Mesendoderm (in vitro differentiated cells): Measurements from ENCODE around the gene TCEA3.

ENCODE experiments used
- DNase-seq: peaks from one replicate; pipeline ENCODE4 v3.0.0; 2013
- H2AK5ac ChIP-seq: 2 replicates; pipeline ENCODE4 v1.6.1; 2013; ENCODE audit warnings: low read length, inconsistent platforms
- H2BK120ac ChIP-seq: 2 replicates; pipeline ENCODE4 v1.6.1; 2013; ENCODE audit warnings: low read depth, mild to moderate bottlenecking, low read length, moderate library complexity, mixed read lengths
- H2BK15ac ChIP-seq: replicated peaks from 2 replicates; pipeline ENCODE4 v1.6.1; 2013; ENCODE audit warnings: low read depth, mild to moderate bottlenecking, moderate library complexity
- H2BK5ac ChIP-seq: 2 replicates; pipeline ENCODE4 v1.6.1; 2013; ENCODE audit warnings: low read length, inconsistent platforms
- H3K18ac ChIP-seq: 2 replicates; pipeline ENCODE4 v1.6.1; 2013; ENCODE audit warnings: mild to moderate bottlenecking, low read length, mixed read lengths
- H3K23ac ChIP-seq: one replicate; pipeline ENCODE4 v1.6.1; 2013; ENCODE audit warnings: low read length
- H3K27ac ChIP-seq: 2 replicates; pipeline ENCODE4 v1.5.1; 2013; ENCODE audit warnings: low read depth, mild to moderate bottlenecking, inconsistent platforms, low read length, moderate library complexity
- H3K27me3 ChIP-seq: 2 replicates; pipeline ENCODE4 v1.6.1; 2013; ENCODE audit warnings: low read length, control low read depth, mild to moderate bottlenecking, inconsistent platforms; ENCODE audit not compliant: insufficient read depth, poor library complexity
- H3K36me3 ChIP-seq: 2 replicates; pipeline ENCODE4 v1.6.1; 2013; ENCODE audit warnings: low read length, inconsistent platforms; ENCODE audit not compliant: control insufficient read depth, insufficient read depth
- H3K4ac ChIP-seq: one replicate; pipeline ENCODE4 v1.6.1; 2013; ENCODE audit warnings: low read depth, mild to moderate bottlenecking, low read length, moderate library complexity
- H3K4me1 ChIP-seq: 2 replicates; pipeline ENCODE4 v1.6.1; 2013; ENCODE audit warnings: low read depth, low read length, inconsistent platforms; ENCODE audit not compliant: control insufficient read depth
- H3K4me2 ChIP-seq: 2 replicates; pipeline ENCODE4 v1.6.1; 2013; ENCODE audit warnings: low read length
- H3K4me3 ChIP-seq: 2 replicates; pipeline ENCODE4 v1.5.1; 2013; ENCODE audit warnings: mild to moderate bottlenecking, low read length
- H3K56ac ChIP-seq: one replicate; pipeline ENCODE4 v1.6.1; 2013; ENCODE audit warnings: low read length
- H3K79me1 ChIP-seq: 2 replicates; pipeline ENCODE4 v1.6.1; 2013; ENCODE audit warnings: low read length, inconsistent platforms
- H3K79me2 ChIP-seq: 2 replicates; pipeline ENCODE4 v1.6.1; 2013; ENCODE audit warnings: mild to moderate bottlenecking, low read length; ENCODE audit not compliant: control insufficient read depth, insufficient read depth
- H3K9ac ChIP-seq: 2 replicates; pipeline ENCODE4 v1.6.1; 2013; ENCODE audit warnings: low read length, inconsistent platforms
- H4K5ac ChIP-seq: one replicate; pipeline ENCODE4 v1.6.1; 2013; ENCODE audit warnings: low read length
- H4K8ac ChIP-seq: one replicate; pipeline ENCODE4 v1.6.1; 2013; ENCODE audit warnings: low read depth, mild to moderate bottlenecking, control low read depth, low read length, moderate library complexity
- WGBS: extraction: QIAGEN DNeasy Blood & Tissue Kit; methylation state at CpG from one replicate; pipeline ENCODE4 v1.1.7; 2013; ENCODE audit warnings: low lambda C conversion rate, missing lambda C conversion rate; ENCODE audit not compliant: insufficient coverage; ENCODE audit errors: extremely low coverage; 5-methylcytosine and 5-hydroxymethylcytosine counted together

TCEA3 gene

DNA sequence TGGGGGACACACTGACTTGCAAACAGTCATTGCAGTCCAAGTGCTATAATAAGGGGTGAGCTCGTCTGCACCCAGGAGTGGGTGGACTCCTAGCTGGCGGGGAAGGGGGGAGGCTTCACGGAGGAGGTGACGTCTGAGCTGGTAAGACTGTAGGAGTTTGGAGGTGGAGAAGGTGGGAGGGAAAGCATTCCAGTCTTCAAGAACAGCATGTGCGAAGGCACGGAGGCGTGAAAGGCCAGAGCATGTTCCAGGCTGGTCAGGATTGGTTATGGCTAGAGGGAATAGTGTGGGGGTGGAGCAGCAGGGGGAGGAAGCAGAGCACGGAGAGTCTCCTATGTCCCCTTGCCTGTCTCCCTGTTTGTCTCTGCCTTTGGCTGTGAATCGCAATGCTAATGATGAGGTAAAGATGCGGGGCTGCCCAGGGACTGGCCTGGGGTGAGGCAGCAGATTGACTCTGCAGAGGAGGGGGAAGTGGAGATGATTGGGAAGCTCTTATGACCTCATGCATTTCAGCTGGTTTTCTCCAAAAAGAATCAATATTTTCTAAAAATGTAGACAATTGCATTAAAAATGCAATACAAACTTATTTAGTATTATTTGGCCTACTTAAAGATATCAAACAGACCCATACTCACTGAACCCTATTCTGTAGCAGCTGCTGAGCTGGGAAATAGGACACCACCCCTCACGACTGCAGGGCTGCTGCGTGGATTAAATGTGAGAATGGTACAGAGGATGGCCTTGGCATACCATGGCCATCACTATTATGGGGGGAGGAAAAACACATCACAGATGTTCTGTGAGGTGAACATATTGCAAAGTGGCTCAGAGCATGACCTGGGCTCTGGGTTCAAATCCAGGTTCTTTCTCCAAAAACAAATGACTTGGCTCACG lies 52.3 kb downstream of the TCEA3 start:
- no peaks in the 10 kb centered on the region for H3K36me3 ChIP-seq
- no peak overlapping the region for H3K23ac ChIP-seq
- peaks cover 4% of the 10 kb centered on the region for H3K79me1 ChIP-seq
- H4K5ac ChIP-seq, result no peak overlapping the region
- peak; percentile 98 for DNase-seq
- no peak overlapping the region for H4K8ac ChIP-seq
- peak overlapping the region; percentile 60 for H3K18ac ChIP-seq
- H2BK120ac ChIP-seq, result no peak overlapping the region
- no peaks in the 10 kb centered on the region for H3K79me2 ChIP-seq
- H3K27me3 ChIP-seq, result no peaks in the 10 kb centered on the region
- H3K9ac ChIP-seq, result peak overlapping the region; percentile 51
- peaks cover 36% of the 10 kb centered on the region for H3K4me1 ChIP-seq
- H3K4me3 ChIP-seq, result no peak overlapping the region
- no peak overlapping the region for H3K4me2 ChIP-seq
- H2AK5ac ChIP-seq, result peak overlapping the region; percentile 88
- peak overlapping the region; percentile 83 for H3K56ac ChIP-seq
- H2BK15ac ChIP-seq, result no peak overlapping the region
- peak overlapping the region; percentile 90 for H3K27ac ChIP-seq
- WGBS, result no CpG with 5 or more reads among the region's 13 CpGs
- H3K4ac ChIP-seq, result no peak overlapping the region
- H2BK5ac ChIP-seq, result peak overlapping the region; percentile 89

DNA sequence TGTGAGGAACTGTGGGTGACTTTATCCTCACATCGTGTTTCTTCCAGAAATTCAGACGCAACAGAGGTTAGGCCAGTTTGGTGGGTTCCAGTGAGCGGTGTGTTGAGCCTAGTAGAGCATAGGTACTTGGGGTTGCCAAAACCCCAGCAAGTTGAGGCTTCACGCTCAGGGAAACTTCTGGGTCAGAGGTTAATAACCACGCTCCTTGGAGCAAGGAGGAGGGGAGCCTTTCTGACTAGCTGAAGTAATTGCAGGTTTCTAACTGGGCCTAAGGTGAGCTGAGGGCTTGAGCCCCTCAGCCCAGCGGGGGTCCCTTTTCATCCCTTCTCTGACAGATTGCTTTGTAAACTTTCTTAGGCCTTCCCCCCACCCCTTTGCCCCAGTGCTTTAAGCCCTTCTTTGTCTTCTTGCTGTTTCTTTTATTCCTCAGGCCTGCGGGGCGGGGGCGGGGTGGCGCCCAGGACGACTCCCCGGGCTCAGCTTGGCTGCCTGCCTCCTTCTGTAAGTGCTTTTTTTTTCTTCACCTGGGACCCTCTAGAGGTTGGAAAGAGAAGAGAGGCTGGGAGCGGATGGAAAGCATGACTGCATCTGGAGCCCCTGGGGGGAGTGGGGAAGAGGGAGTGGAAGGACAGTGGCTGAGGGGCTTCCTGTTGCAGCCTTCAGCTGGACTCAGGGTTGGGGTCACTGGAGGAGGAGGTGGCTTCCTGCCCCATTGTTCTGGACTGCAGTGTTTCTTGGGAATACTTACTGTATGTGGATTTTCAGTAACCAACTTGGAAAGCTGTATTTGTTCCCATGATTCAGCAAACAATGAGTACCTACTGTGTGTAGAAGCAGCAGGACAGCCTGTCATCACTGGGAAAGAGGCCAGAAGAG lies 53.6 kb downstream of the TCEA3 start:
- Histone ChIP-seq H2BK120ac (peak overlapping the region; percentile 16), H4K8ac (no peak overlapping the region), H3K27ac (peak overlapping the region; percentile 90), H2BK5ac (peak overlapping the region; percentile 91), H3K4me3 (no peak overlapping the region), H3K36me3 (no peaks in the 10 kb centered on the region), H3K9ac (peak overlapping the region; percentile 94), H3K79me2 (no peaks in the 10 kb centered on the region), H3K56ac (peak overlapping the region; percentile 89), H2AK5ac (peak overlapping the region; percentile 77), H2BK15ac (no peak overlapping the region), H3K23ac (no peak overlapping the region), H3K4me2 (peak overlapping the region; percentile 49), H4K5ac (peak overlapping the region; percentile 94), H3K27me3 (no peaks in the 10 kb centered on the region), H3K79me1 (peaks cover 4% of the 10 kb centered on the region), H3K18ac (peak overlapping the region; percentile 43), H3K4ac (peak overlapping the region; percentile 18), H3K4me1 (peaks cover 36% of the 10 kb centered on the region)
- peak; percentile 98 for DNase-seq
- WGBS, result no CpG with 5 or more reads among the region's 13 CpGs

DNA sequence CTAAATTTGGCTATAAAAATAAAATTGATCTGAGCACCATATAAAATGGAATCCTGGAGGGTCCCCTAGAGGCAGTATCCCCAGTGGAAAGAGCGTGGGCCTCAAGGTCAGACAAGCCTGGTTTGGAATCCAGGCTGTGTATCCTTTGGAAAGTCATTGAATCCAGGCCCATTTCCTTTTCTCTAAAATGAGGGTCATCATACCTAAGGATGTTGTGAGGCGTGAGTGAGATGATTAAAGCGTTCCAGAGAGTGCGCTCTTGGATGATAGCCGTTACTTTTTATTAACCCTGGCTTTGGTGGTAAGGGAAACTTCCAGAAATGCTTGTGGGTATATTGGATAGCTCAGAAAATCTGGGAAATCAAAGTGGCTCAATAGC lies 54.2 kb downstream of the TCEA3 start:
- H3K27ac ChIP-seq, result peak overlapping the region; percentile 90
- H4K5ac ChIP-seq, result peak overlapping the region; percentile 94
- peaks cover 36% of the 10 kb centered on the region for H3K4me1 ChIP-seq
- H3K79me1 ChIP-seq, result peaks cover 4% of the 10 kb centered on the region
- H3K56ac ChIP-seq, result peak overlapping the region; percentile 89
- H3K79me2 ChIP-seq, result no peaks in the 10 kb centered on the region
- peak overlapping the region; percentile 16 for H2BK120ac ChIP-seq
- peak overlapping the region; percentile 91 for H2BK5ac ChIP-seq
- WGBS, result no CpG with 5 or more reads among the region's 5 CpGs
- no peaks in the 10 kb centered on the region for H3K27me3 ChIP-seq
- H3K23ac ChIP-seq, result no peak overlapping the region
- peak overlapping the region; percentile 77 for H2AK5ac ChIP-seq
- H3K18ac ChIP-seq, result peak overlapping the region; percentile 33
- peak overlapping the region; percentile 94 for H3K9ac ChIP-seq
- no peaks in the 10 kb centered on the region for H3K36me3 ChIP-seq
- no peak overlapping the region for H4K8ac ChIP-seq
- H2BK15ac ChIP-seq, result no peak overlapping the region
- no peak for DNase-seq
- H3K4me3 ChIP-seq, result no peak overlapping the region
- H3K4ac ChIP-seq, result peak overlapping the region; percentile 18
- H3K4me2 ChIP-seq, result peak overlapping the region; percentile 49

DNA sequence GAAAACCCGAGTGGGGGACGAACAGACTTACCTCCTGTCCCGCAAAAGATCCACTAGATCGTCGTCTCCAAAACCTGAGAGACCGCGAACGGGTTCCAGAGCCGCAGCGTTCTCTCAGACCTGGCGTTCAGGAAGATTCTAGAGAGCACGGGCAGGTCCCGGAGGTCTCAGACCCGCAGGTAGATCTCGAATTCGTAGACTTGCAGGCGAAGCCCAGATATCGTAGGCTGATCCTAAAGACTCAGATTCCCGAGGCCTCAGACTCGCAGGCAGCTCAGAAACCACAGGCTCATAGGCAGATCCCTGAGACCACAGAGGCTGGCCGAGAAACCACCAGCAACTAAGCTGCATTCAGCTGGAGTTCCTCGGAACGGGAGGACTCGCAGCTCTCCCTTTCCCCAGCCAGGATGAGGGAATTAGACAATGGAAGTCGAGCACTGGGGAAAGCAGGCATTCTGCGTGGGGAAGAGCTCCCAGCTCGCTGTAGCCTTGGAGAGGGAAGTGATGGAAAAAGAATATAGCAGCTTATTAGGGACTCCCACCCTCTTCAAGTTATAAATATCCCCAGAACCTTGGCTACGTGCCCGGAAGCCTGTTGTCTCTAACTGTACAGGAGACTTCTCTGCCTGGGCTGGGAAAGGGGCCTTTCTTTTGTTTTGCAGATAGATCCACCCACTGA lies 55.1 kb downstream of the TCEA3 start, which contains the start of gene ZNF436:
Gene ZNF436 (minus strand): TSS at position 502 of the 679 bp plus-strand sequence. CDS start 1,831 bp downstream, outside the sequence.
- H3K4me1 ChIP-seq, result peaks cover 34% of the 10 kb centered on the region
- no peaks in the 10 kb centered on the region for H3K79me2 ChIP-seq
- H3K18ac ChIP-seq, result peak within 1 kb of the TSS; percentile 91
- H3K9ac ChIP-seq, result peak within 1 kb of the TSS; percentile 94
- H3K27me3 ChIP-seq, result no peaks in the 10 kb centered on the region
- H3K36me3 ChIP-seq, result no peaks in the 10 kb centered on the region
- H3K23ac ChIP-seq, result peak within 1 kb of the TSS; percentile 59
- peak within 1 kb of the TSS; percentile 90 for H3K27ac ChIP-seq
- peak; percentile 65 for DNase-seq
- peak within 1 kb of the TSS; percentile 77 for H3K4ac ChIP-seq
- peak within 1 kb of the TSS; percentile 91 for H2BK5ac ChIP-seq
- peak within 1 kb of the TSS; percentile 94 for H4K5ac ChIP-seq
- peak within 1 kb of the TSS; percentile 95 for H3K56ac ChIP-seq
- H2BK15ac ChIP-seq, result no peak within 1 kb of the TSS
- peak within 1 kb of the TSS; percentile 59 for H3K4me3 ChIP-seq
- peaks cover 4% of the 10 kb centered on the region for H3K79me1 ChIP-seq
- WGBS, result no CpG with 5 or more reads among the region's 29 CpGs
- peak within 1 kb of the TSS; percentile 77 for H2AK5ac ChIP-seq
- peak within 1 kb of the TSS; percentile 16 for H2BK120ac ChIP-seq
- peak within 1 kb of the TSS; percentile 58 for H4K8ac ChIP-seq
- peak within 1 kb of the TSS; percentile 94 for H3K4me2 ChIP-seq

DNA sequence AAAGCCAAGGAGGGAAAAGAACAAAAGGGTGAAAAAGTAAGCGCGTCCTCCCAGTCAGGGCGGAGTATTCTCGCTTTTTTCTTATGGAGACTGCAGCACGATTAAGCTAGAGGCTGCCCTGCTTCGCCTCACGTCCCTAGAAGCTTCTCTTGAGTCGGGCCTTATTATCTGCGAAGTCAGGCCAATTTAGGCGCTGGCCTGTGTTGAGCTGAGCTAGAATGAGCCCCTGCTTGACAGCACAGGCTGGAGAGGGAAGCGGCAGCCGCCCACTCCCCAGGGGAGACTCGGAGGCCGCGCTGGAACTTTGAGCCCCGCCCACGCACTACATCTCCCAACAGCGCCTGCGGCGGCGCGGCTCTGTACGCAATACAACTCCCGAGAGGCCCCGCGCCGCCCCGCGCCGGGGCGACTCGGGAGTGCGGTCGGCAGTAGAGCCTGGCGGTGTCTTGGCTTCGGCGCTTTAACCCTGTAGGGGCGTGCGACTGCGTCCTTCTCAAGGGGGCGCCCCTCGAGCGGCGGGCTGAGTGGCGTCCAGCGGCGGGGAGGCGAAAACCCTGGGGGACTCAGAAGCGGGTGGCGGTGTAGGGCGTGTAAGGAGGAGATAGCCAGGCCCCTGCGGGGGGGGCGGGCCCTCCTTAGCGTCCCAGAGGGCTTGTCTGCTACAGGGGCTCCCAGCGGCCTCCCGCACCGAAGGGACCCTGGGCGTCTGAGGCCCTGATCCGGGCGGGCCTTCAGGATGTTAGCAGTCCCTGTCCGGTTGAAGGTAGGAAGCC lies 55.8 kb downstream of the TCEA3 start:
- no peak overlapping the region for H4K5ac ChIP-seq
- peak overlapping the region; percentile 94 for H3K4me2 ChIP-seq
- no peaks in the 10 kb centered on the region for H3K36me3 ChIP-seq
- peak overlapping the region; percentile 59 for H3K23ac ChIP-seq
- no CpG with 5 or more reads among the region's 61 CpGs for whole genome bisulfite sequencing
- H4K8ac ChIP-seq, result no peak overlapping the region
- H3K56ac ChIP-seq, result peak overlapping the region; percentile 95
- peak; percentile 97 for DNase-seq
- peak overlapping the region; percentile 94 for H2BK5ac ChIP-seq
- no peak overlapping the region for H2AK5ac ChIP-seq
- peak overlapping the region; percentile 88 for H3K27ac ChIP-seq
- H3K18ac ChIP-seq, result peak overlapping the region; percentile 91
- H2BK15ac ChIP-seq, result no peak overlapping the region
- peak overlapping the region; percentile 84 for H3K4ac ChIP-seq
- peaks cover 4% of the 10 kb centered on the region for H3K79me1 ChIP-seq
- H3K4me1 ChIP-seq, result peaks cover 30% of the 10 kb centered on the region
- H3K9ac ChIP-seq, result peak overlapping the region; percentile 94
- H3K4me3 ChIP-seq, result peak overlapping the region; percentile 59
- no peaks in the 10 kb centered on the region for H3K27me3 ChIP-seq
- no peaks in the 10 kb centered on the region for H3K79me2 ChIP-seq
- H2BK120ac ChIP-seq, result peak overlapping the region; percentile 68
